ACHN (cell line): ENCODE measurements around the gene PARVB.

Experiments
- DNase-seq: peaks from one replicate; pipeline ENCODE4 v3.0.0-alpha.2; 2015
- in situ Hi-C: cut with HindIII; loops from 2 replicates; pipeline ENCODE4 v1.10.0; 2017; ENCODE audit warnings: low sequenced_read_pairs, low pct_ligation_motif_present, low pct_unique_long_range_greater_than_20kb

The PARVB gene

DNA sequence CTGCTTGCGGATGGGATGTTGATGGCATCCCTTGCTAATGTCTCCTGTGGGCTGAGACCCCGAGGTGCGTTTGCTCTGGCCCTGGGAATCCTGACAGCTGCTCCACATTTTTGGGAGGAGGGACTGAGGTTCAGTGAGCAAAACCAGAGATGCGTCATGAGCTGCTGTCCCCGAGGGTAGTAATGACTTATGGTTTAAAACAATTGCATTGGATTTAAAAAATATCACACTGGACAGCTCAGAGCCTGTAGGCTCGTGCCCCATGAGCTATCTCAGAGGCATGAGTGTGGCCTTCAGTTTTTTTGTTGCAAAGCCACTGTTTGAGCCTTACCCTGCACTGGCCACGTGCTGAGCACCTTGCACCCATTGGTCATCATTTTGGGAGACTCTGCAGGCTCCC lies 135.7 kb downstream of the PARVB start:
- DNase-seq: no peak
- in situ Hi-C loops: no loop called here

GRCh38 chr22:44160421-44160820 lies 136.3 kb downstream of the PARVB start:
- in situ Hi-C loops: no loop called here
- no peak for DNase-seq

DNA sequence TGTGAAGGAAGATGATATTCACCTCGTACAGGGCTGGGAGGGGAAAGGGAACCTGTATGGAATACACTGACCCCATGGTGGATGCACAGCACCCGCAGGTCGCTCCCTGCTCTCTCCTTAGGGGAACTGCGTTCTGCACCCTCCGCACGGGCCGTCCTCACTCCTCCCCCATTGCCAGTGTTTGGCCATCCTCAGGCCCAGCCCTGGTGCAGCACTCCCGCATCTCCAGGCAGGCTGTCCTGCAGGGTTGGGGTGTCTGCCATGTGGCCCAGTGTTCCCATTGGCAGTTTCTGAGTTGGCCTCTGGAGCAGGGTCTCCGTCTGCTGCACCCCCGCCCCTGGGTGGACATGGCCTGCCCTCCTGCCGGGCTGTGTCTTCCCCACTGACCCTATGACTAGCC lies 137.6 kb downstream of the PARVB start:
- DNase-seq: no peak
- in situ Hi-C loops: no loop called here

- in situ Hi-C loops: no loop called here
- no peak for DNase-seq
These were observed 138.9 kb downstream of the PARVB start for GRCh38 chr22:44162960-44163359.

DNA sequence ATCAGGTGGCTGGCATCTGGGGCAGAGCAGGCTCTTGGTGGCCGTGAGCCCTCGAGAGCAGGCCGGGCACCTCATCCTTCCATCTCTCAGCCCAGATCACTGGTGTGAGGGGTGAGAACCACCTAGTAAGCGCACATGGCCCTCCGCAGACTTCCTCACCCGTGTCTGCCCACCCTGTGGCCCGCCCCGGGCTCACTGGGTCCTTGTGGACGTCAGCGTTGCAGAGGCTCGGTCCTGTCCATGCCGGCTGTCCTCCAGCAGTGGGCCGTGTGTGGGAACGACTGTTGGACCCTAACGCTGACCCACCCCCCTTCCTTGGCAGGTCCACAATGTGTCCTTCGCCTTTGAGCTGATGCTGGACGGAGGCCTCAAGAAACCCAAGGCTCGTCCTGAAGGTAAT lies 139.4 kb downstream of the PARVB start:
- in situ Hi-C loops: no loop called here
- DNase-seq: no peak

- in situ Hi-C loops: no loop called here
- no peak for DNase-seq
These were observed 139.9 kb downstream of the PARVB start for GRCh38 chr22:44164031-44164430.

GRCh38 chr22:44165286-44165874 lies 141.3 kb downstream of the PARVB start:
- in situ Hi-C loops: no loop called here
- DNase-seq: no peak

DNA sequence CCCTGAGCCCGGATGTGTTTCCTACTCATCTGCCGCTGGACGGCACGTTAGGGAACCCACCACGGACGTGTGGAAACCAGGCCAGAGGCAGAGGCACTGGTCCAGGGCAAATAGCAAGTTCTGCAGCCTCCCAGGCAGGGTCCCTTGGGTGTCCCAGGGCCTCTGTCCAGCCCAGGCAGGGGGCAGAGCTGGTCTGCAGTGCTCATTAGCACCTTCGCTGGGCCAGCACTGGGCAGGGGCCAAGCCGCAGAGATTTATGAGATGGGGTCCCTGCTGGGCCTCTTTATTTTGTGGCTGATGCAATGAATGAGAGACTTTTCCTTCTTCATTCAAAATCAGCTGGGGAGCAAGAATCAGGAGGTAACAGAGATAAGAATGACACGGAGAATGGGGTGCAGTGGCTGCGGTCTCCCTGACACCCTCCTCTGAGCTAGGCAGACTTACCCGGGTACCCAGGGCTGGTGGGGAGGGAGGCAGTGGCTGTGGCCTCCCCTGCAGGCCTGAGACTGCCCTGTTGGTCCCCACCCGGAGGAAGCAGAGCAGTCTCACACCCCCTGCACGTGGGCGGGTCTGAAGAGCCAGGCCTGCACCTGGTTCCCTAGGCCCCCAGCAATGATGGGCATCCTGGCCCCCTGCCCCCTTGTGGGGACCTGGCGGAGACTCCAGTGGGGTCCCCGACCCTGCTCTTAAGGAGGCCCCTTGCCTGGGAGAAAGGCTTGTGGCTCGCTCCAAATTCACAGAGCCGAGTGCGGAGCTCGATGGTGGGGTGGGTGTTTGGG lies 142.6 kb downstream of the PARVB start:
- DNase-seq: no peak
- in situ Hi-C loops: no loop called here

GRCh38 chr22:44167501-44167900 lies 143.4 kb downstream of the PARVB start:
- no peak for DNase-seq
- in situ Hi-C loops: no loop called here

GRCh38 chr22:44168206-44168605 lies 144.1 kb downstream of the PARVB start:
- DNase-seq: no peak
- in situ Hi-C loops: no loop called here

GRCh38 chr22:44170470-44170869 lies 146.4 kb downstream of the PARVB start:
- no peak for DNase-seq
- in situ Hi-C loops: no loop called here

DNA sequence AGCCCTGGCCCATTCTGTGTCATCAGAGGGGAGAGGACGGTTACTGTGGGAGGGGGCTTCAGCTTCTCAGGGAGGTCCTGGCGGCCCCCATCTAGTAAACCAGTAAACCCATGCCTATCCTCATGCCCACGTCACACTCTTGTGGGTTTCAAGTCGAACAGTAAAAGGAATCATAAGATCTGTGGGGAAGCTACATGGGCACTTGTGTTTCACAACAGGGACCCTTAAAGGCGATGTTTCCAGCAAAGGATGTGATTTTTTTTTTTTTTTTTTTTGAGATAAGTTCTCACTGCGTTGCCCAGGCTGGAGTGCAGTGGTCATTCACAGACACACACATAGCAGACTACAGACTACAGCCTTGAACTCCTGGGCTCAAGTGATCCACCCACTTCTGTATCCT lies 147.5 kb downstream of the PARVB start:
- in situ Hi-C loops: no loop called here
- no peak for DNase-seq

GRCh38 chr22:44172370-44173108 lies 148.4 kb downstream of the PARVB start:
- no peak for DNase-seq
- in situ Hi-C loops: no loop called here

GRCh38 chr22:44173154-44173553 lies 149.1 kb downstream of the PARVB start:
- no peak for DNase-seq
- in situ Hi-C loops: no loop called here

GRCh38 chr22:44175676-44176075 lies 151.6 kb downstream of the PARVB start:
- DNase-seq: no peak
- in situ Hi-C loops: no loop called here

DNA sequence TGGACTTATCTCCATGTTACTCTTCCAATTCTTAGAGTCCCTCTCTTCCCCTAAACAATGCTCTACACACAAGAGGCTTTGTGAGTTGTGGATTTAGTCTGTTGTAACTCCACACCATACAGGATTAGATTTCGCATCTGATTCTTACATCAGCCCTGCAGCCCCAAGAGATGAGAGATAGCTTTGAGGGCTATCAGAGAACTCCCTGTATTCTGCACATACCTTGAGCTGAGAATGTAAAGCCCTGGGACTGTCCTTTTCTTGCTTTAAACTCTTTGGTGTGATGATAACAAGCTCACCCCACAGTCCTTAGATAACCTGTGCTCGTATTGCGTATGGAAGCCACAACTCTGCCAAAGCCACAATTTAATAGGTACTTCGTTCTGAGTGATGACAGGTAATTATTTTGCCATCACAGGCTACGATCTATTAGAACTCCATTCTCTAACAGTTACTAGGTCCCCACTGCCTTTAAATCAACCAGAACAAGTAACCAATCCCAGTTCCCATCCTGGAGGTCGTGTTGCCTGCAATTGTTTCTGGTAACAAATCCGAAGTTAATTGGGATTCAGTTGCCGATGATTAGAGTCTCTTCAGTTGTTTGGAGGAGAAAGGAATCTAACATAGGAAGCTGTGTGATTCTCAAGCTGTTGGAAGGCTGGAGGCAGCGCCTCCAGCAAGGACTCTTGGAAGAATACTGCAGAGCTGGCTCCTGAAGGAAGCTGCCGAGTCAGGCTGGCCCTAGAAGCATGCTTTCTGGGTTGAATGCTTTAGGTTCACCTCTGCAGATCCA lies 155.3 kb downstream of the PARVB start:
- in situ Hi-C loops: no loop called here
- DNase-seq: no peak

DNA sequence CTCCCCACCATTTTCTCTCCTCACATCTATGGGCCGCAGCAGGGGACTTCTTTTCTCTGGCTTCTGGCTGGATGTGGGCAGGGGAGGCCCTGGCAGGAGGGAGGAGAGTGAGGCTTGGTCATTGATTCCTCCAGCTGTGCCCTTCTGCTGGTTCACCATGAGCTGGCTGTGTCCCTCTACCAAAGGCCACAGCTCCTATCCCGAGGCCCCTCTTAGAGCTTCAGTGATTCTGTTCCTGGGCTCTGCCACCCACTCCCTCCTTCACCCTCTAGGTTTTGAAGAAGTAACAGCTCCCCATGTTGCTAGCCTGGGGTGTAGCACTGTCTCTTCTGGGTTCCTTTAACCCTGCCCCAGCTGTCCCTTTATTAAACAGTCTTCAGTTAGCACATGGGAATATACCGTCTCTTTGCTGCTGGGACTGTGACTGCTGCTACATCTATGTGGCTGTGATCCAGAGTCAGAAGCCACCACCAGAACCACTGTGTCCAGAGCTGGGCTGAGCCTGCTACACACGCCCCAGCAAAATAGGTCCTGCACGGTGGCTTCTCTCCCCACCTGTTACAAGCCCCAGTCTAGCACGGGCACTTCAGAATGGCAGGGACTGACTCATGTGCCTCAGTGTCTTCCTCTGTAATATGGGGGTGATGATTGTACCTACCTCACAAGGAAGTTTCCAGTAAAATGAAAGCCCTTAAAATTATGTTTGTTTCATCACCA lies 156.0 kb downstream of the PARVB start:
- no peak for DNase-seq
- in situ Hi-C loops: no loop called here

GRCh38 chr22:44180706-44181032 lies 156.6 kb downstream of the PARVB start, which contains the start of gene PARVG:
Gene PARVG (plus strand): TSS chr22:44180925. CDS start chr22:44183330, 2,405 bp downstream.
- DNase-seq: no peak
- in situ Hi-C loops: no loop called here
